Calu3 (cell line): ENCODE data around the gene AGBL4. TPM values are rescaled to one million over a fixed set of nuclear protein-coding genes. Genes with fewer than 3 reads are reported as not detected.

ENCODE experiments used
- BruUV-seq: library from RNA; stranded (reverse); fragments of 400-500 nt; replicated peaks from 2 replicates; lab custom pipeline; 2021; lab: Mats Ljungman, UMichigan
- CTCF ChIA-PET: fragments of 300-600 bp; sonication (Branson Sonifier 250); formaldehyde crosslinking; loops from one replicate; lab custom pipeline; 2022; ENCODE audit warnings: antibody characterized with exemption; lab: Charles Lee
- DNase-seq: peaks from one replicate; pipeline ENCODE4 v3.0.0; 2022
- H3K27ac Mint-ChIP-seq: one replicate; pipeline ENCODE4 v1.8.0; 2022; ENCODE audit warnings: mixed read lengths; ENCODE audit not compliant: unreplicated experiment
- H3K27me3 Mint-ChIP-seq: one replicate; pipeline ENCODE4 v1.8.0; 2022; ENCODE audit warnings: mixed read lengths; ENCODE audit not compliant: unreplicated experiment
- H3K36me3 Mint-ChIP-seq: one replicate; pipeline ENCODE4 v1.8.0; 2022; ENCODE audit warnings: mild to moderate bottlenecking, moderate library complexity, mixed read lengths; ENCODE audit not compliant: insufficient read depth, unreplicated experiment
- H3K4me1 Mint-ChIP-seq: one replicate; pipeline ENCODE4 v1.8.0; 2022; ENCODE audit warnings: mild to moderate bottlenecking, low read depth, mixed read lengths; ENCODE audit not compliant: unreplicated experiment
- H3K4me3 Mint-ChIP-seq: one replicate; pipeline ENCODE4 v1.8.0; 2022; ENCODE audit warnings: mild to moderate bottlenecking, low read depth, moderate library complexity, mixed read lengths; ENCODE audit not compliant: unreplicated experiment
- H3K9me3 Mint-ChIP-seq: one replicate; pipeline ENCODE4 v1.8.0; 2022; ENCODE audit warnings: low read depth, mixed read lengths; ENCODE audit not compliant: unreplicated experiment
- intact Hi-C: fragments of 100-400 bp; cut with micrococcal nuclease; formaldehyde crosslinking; loops from one replicate; pipeline ENCODE4 v1.10.0; 2022; ENCODE audit not compliant: unreplicated experiment
- total RNA-seq: library from RNA; stranded (reverse); gene quantifications from 2 replicates; pipeline ENCODE4 v1.2.3, GENCODE V29; 2022
- TF ChIP-seq, protein P1 (sequence below): fragments of 200-600 bp; IDR thresholded peaks from one replicate; pipeline ENCODE4 v1.8.0; 2022; ENCODE audit warnings: antibody characterized with exemption; ENCODE audit not compliant: unreplicated experiment

Gene AGBL4
- total RNA-seq, 1 experiment from 2014 or later, result not detected

DNA sequence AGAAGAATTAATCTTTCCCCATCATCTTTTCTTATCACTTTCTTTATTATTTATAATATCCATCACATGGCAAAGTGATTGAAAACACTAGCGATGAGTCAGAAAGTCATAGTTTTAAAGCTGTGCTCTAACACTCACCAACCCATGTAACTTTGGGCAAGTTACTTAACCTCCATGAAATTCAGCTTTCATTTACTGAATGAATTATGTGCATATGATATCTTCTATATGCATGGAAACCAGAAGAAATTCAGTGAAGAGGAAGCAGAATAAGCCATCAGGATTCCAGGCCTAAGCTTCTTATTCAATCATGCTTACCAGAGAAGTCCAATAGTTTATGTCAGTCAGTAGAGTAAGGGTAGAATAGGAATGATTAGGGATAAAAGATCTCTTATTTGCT lies 300.1 kb downstream of the AGBL4 start:
- intact Hi-C loops, result no loop called here
- no peak for DNase-seq
- H3K4me3 Mint-ChIP-seq, result no peak overlapping the region
- peaks cover 15% of the 10 kb centered on the region for H3K4me1 Mint-ChIP-seq
- no peak overlapping the region for H3K27ac Mint-ChIP-seq
- TF ChIP-seq, protein P1, sequence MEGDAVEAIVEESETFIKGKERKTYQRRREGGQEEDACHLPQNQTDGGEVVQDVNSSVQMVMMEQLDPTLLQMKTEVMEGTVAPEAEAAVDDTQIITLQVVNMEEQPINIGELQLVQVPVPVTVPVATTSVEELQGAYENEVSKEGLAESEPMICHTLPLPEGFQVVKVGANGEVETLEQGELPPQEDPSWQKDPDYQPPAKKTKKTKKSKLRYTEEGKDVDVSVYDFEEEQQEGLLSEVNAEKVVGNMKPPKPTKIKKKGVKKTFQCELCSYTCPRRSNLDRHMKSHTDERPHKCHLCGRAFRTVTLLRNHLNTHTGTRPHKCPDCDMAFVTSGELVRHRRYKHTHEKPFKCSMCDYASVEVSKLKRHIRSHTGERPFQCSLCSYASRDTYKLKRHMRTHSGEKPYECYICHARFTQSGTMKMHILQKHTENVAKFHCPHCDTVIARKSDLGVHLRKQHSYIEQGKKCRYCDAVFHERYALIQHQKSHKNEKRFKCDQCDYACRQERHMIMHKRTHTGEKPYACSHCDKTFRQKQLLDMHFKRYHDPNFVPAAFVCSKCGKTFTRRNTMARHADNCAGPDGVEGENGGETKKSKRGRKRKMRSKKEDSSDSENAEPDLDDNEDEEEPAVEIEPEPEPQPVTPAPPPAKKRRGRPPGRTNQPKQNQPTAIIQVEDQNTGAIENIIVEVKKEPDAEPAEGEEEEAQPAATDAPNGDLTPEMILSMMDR, result no peak
- CTCF ChIA-PET, result no interaction called here
- no peaks in the 10 kb centered on the region for H3K36me3 Mint-ChIP-seq
- no peaks in the 10 kb centered on the region for H3K9me3 Mint-ChIP-seq
- no TSS peak for BruUV-seq
- no peaks in the 10 kb centered on the region for H3K27me3 Mint-ChIP-seq

- DNase-seq, result no peak
- no TSS peak for BruUV-seq
Observed at GRCh38 chr1:49694251-49694827, 329.4 kb downstream of the AGBL4 start.

DNA sequence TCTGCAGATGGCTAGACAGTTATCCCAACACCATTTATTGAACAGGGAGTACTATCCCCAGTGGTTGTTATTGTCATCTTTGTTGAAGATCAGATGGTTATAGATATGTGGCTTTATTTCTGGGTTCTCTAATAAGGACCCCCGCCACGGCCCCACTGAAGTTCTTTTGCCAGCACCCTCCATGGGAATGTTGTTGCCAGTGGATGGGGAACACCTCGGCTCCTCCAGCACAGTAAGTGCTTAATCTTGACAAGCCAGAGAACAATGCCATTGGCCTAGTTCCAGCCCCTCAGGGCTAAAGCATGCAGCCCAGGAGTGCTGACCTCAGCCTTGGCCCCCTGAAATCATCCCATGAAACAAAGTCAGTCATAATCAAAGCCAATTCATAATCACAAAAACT lies 337.6 kb downstream of the AGBL4 start:
- no peak for DNase-seq
- Mint-ChIP-seq H3K4me3 (no peak overlapping the region), H3K9me3 (peaks cover 5% of the 10 kb centered on the region), H3K27ac (no peak overlapping the region), H3K4me1 (no peaks in the 10 kb centered on the region), H3K27me3 (no peaks in the 10 kb centered on the region), H3K36me3 (no peaks in the 10 kb centered on the region)
- no TSS peak for BruUV-seq
- CTCF ChIA-PET, result no interaction called here
- intact Hi-C loops, result no loop called here
- TF ChIP-seq, protein P1, result no peak

More at GRCh38 chr1:49694251-49694827, 329.4 kb downstream of the AGBL4 start:
- intact Hi-C loops, result no loop called here
- Mint-ChIP-seq H3K9me3 (no peaks in the 10 kb centered on the region), H3K4me1 (no peaks in the 10 kb centered on the region), H3K27me3 (no peaks in the 10 kb centered on the region), H3K4me3 (no peak overlapping the region), H3K27ac (no peak overlapping the region), H3K36me3 (no peaks in the 10 kb centered on the region)
- CTCF ChIA-PET, result no interaction called here
- TF ChIP-seq, protein P1, result no peak

DNA sequence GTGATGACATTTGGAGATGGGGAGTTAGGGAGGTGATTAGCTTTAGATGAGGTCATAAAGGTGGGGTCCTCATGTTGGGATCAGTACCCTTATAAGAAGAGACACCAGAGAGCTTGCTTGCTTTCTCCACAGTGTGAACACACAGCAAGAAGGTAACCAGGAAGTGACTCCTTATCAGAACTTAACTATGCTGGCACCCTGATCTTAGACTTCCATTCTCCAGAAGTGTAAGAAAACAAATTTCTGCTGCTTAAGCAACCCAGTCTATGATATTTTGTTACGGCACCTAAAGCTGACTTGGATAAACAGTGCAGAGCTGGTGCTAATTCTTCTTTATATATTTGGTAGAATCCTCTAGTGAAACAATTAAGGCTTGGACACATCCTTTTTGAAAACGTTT lies 346.0 kb downstream of the AGBL4 start:
- no peaks in the 10 kb centered on the region for H3K27me3 Mint-ChIP-seq
- no peak overlapping the region for H3K4me3 Mint-ChIP-seq
- CTCF ChIA-PET, result no interaction called here
- BruUV-seq, result no TSS peak
- intact Hi-C loops, result no loop called here
- H3K36me3 Mint-ChIP-seq, result no peaks in the 10 kb centered on the region
- no peak overlapping the region for H3K27ac Mint-ChIP-seq
- TF ChIP-seq, protein P1, result no peak
- peaks cover 3% of the 10 kb centered on the region for H3K9me3 Mint-ChIP-seq
- no peak for DNase-seq
- H3K4me1 Mint-ChIP-seq, result no peaks in the 10 kb centered on the region
